OCI-LY3 (cell line): ENCODE measurements around the gene ARHGAP26.

Source experiments
- H2AFZ ChIP-seq: fragments of 200-600, 300-600 bp; shearing (Covaris generic); 2 replicates; pipeline ENCODE4 v1.6.0; 2014; ENCODE audit warnings: antibody characterized with exemption, low read depth, low read length
- H3K27ac ChIP-seq: fragments of 200-600, 300-600 bp; sonication (generic); 2 replicates; pipeline ENCODE4 v1.5.1; 2014; ENCODE audit warnings: mild to moderate bottlenecking, low read length, moderate library complexity, mixed read lengths
- H3K27me3 ChIP-seq: fragments of 200-600, 300-600 bp; sonication (generic); 2 replicates; pipeline ENCODE4 v1.6.1; 2014; ENCODE audit warnings: low read depth, low read length, mixed read lengths
- H3K36me3 ChIP-seq: fragments of 200-600, 300-600 bp; sonication (generic); replicated peaks from 2 replicates; pipeline ENCODE3; 2014; ENCODE audit warnings: low read depth, low read length, mixed read lengths
- H3K4me1 ChIP-seq: fragments of 300-600, 200-600 bp; sonication (generic); 2 replicates; pipeline ENCODE4 v1.6.1; 2014; ENCODE audit warnings: low read length, mixed read lengths
- H3K4me2 ChIP-seq: fragments of 200-600, 300-600 bp; sonication (generic); 2 replicates; pipeline ENCODE4 v1.6.1; 2014; ENCODE audit warnings: low read length, mixed read lengths
- H3K4me3 ChIP-seq: fragments of 300-600, 200-600 bp; sonication (generic); 2 replicates; pipeline ENCODE4 v1.5.1; 2014; ENCODE audit warnings: antibody characterized with exemption, mild to moderate bottlenecking, low read length, moderate library complexity
- H3K79me2 ChIP-seq: fragments of 300-600, 200-600 bp; shearing (Covaris generic); 2 replicates; pipeline ENCODE4 v1.6.1; 2014; ENCODE audit warnings: mild to moderate bottlenecking, low read length, mixed read lengths
- H3K9ac ChIP-seq: fragments of 300-600, 200-600 bp; shearing (Covaris generic); 2 replicates; pipeline ENCODE4 v1.6.0; 2014; ENCODE audit warnings: mild to moderate bottlenecking, low read length, moderate library complexity
- H3K9me3 ChIP-seq: fragments of 200-600, 300-600 bp; shearing (Covaris generic); 2 replicates; pipeline ENCODE4 v1.6.1; 2014; ENCODE audit warnings: low read length, mixed read lengths; ENCODE audit not compliant: insufficient read depth
- H4K20me1 ChIP-seq: fragments of 200-600, 300-600 bp; sonication (generic); 2 replicates; pipeline ENCODE4 v1.6.1; 2016; ENCODE audit warnings: low read length, mixed read lengths; ENCODE audit not compliant: insufficient read depth
- EZH2phosphoT487 ChIP-seq: fragments of 200-600 bp; shearing (Covaris generic); IDR thresholded peaks from 2 replicates; pipeline ENCODE4 v1.6.1; 2018; ENCODE audit warnings: antibody characterized with exemption, mixed run types, low read depth
- TF ChIP-seq, protein P1 (sequence below): fragments of 200-600, 300-600 bp; sonication (generic); IDR thresholded peaks from 2 replicates; pipeline ENCODE4 v1.5.1; 2014; ENCODE audit warnings: antibody characterized with exemption, low read length, low read depth

ARHGAP26 gene

DNA sequence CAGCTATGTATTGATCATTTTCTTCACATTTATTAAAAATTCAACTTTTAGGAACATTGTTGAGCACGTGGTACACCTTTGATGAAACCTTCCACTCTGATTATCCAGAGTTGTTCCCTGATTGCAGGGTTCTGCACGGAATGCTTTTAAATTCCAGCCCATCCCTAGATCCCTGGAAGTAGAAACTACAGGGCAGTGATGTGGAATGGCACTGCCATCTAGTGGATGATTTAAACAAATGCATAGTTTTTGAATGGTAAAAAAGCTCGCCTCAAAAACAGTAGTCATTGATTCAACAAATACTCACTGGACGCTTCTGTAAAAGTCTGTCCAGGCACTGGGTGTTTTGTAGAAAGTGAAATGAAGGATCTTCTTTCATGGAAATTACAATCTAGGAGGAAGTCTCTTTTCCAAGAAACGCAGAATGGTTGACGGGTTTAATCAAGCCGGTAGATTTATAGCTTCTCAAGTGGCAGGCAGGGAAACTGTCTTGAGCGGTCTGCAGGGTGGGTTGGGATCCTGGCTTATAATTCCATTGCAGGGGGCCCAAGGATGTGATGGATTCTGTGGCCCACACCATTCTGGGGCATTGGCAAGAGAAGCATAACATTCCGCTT lies 118.4 kb downstream of the ARHGAP26 start:
- Histone ChIP-seq H3K27me3 (no peaks in the 10 kb centered on the region), H3K27ac (no peak overlapping the region), H3K4me3 (no peak overlapping the region), H2AFZ (no peak overlapping the region), H3K9me3 (no peaks in the 10 kb centered on the region), H4K20me1 (no peaks in the 10 kb centered on the region), H3K79me2 (no peaks in the 10 kb centered on the region), H3K9ac (no peak overlapping the region), H3K4me2 (no peak overlapping the region), H3K36me3 (no peaks in the 10 kb centered on the region), H3K4me1 (no peaks in the 10 kb centered on the region)
- no peak for TF ChIP-seq EZH2phosphoT487
- TF ChIP-seq, protein P1, sequence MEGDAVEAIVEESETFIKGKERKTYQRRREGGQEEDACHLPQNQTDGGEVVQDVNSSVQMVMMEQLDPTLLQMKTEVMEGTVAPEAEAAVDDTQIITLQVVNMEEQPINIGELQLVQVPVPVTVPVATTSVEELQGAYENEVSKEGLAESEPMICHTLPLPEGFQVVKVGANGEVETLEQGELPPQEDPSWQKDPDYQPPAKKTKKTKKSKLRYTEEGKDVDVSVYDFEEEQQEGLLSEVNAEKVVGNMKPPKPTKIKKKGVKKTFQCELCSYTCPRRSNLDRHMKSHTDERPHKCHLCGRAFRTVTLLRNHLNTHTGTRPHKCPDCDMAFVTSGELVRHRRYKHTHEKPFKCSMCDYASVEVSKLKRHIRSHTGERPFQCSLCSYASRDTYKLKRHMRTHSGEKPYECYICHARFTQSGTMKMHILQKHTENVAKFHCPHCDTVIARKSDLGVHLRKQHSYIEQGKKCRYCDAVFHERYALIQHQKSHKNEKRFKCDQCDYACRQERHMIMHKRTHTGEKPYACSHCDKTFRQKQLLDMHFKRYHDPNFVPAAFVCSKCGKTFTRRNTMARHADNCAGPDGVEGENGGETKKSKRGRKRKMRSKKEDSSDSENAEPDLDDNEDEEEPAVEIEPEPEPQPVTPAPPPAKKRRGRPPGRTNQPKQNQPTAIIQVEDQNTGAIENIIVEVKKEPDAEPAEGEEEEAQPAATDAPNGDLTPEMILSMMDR: peak; percentile 73

DNA sequence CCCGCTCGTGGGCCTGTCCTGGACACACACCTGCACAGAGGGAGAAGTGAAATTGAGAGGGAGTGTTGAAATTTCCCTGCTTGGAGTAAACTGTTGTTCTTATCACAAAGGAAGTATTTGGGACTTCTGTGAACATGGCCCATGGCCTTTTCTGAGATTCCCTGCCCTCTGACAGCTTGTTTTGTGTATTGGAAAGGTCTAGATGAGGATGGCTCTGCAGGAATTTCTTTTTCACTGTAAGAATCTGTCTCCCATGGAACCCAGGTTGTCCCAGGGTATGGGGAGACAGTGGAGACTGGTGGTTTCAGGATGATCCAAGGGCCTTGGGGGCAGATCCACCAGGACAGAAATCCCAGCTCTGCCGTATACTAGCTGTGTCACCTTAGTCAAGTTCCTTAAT lies 121.8 kb downstream of the ARHGAP26 start:
- Histone ChIP-seq H2AFZ (no peak overlapping the region), H3K4me2 (no peak overlapping the region), H3K4me1 (no peaks in the 10 kb centered on the region), H3K27ac (no peak overlapping the region), H3K4me3 (no peak overlapping the region), H3K36me3 (no peaks in the 10 kb centered on the region), H3K79me2 (no peaks in the 10 kb centered on the region), H3K9ac (no peak overlapping the region), H3K9me3 (no peaks in the 10 kb centered on the region), H4K20me1 (no peaks in the 10 kb centered on the region), H3K27me3 (no peaks in the 10 kb centered on the region)
- TF ChIP-seq EZH2phosphoT487: no peak
- TF ChIP-seq, protein P1: no peak

DNA sequence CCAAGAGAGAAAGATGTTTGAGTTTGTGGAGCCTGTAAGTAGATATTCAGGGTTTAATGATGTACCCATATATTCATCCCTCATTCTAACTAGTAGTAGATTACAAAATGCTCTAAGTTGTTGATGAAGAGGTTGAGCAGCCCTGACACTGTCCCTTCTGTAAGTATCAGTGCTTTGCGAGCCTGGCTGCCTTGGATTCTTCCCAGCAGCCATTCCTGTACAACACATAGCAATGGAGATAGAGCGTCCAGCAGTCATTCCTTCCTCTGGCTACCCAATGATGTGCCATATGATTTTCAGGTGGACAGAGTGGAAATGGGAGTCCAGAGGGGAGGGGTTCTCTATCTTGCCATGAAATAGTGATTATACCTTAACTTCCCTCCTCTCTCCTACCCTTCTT lies 124.1 kb downstream of the ARHGAP26 start:
- Histone ChIP-seq H3K27me3 (no peaks in the 10 kb centered on the region), H3K9ac (no peak overlapping the region), H2AFZ (no peak overlapping the region), H3K27ac (no peak overlapping the region), H3K4me3 (no peak overlapping the region), H4K20me1 (no peaks in the 10 kb centered on the region), H3K4me1 (peaks cover 1% of the 10 kb centered on the region; the same call in 1 of the 2 replicates), H3K9me3 (no peaks in the 10 kb centered on the region), H3K79me2 (no peaks in the 10 kb centered on the region), H3K4me2 (no peak overlapping the region), H3K36me3 (no peaks in the 10 kb centered on the region)
- no peak for TF ChIP-seq EZH2phosphoT487
- TF ChIP-seq, protein P1: no peak

DNA sequence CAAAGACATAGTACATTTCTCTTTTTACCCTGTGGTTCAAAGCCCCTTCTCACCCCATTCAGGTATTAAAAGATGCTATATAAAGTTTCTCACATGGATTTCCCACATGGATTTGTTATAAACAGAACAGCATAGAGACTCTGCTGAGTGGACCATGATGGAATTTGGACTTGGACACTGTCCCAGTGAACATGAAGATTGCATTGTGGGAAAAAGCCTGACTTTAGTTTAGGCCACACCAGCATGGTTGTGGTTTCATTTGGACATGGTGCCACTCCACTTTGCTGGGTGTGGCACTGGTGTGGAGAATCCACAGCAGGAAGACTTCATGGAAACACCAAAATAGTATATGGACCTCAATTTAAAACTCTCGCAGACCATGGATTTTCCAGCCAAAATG lies 124.6 kb downstream of the ARHGAP26 start:
- Histone ChIP-seq H3K27me3 (no peaks in the 10 kb centered on the region), H3K36me3 (no peaks in the 10 kb centered on the region), H4K20me1 (no peaks in the 10 kb centered on the region), H3K9ac (no peak overlapping the region), H3K27ac (no peak overlapping the region), H2AFZ (no peak overlapping the region), H3K4me3 (no peak overlapping the region), H3K9me3 (no peaks in the 10 kb centered on the region), H3K79me2 (no peaks in the 10 kb centered on the region), H3K4me2 (no peak overlapping the region), H3K4me1 (peaks cover 6% of the 10 kb centered on the region)
- TF ChIP-seq, protein P1: no peak
- TF ChIP-seq EZH2phosphoT487: no peak
